Thyroid gland (tissue), 4 donors: ENCODE data around the gene RNF26. TPM values are rescaled to one million over a fixed set of nuclear protein-coding genes. Genes with fewer than 3 reads are reported as not detected.
A peak's percentile ranks its signal among the peaks of the same experiment; 100 is the strongest.

ENCODE experiments used
- DNase-seq, 2 donors: peaks; one replicate each; pipeline ENCODE4 v3.0.0-alpha.2; 2019
- H3K27ac ChIP-seq, 3 donors: fragments of 200-600 bp; sonication (generic); 1 replicate in 2 of 3; 2 replicates in 1 of 3; pipeline ENCODE4 v1.5.1; 2016 to 2019; ENCODE audit warnings: mild to moderate bottlenecking in 1 of 3, moderate library complexity in 1 of 3
- H3K27me3 ChIP-seq: fragments of 200-600 bp; sonication (generic); one replicate; pipeline ENCODE4 v1.5.1; 2019
- H3K36me3 ChIP-seq, 2 donors: fragments of 200-600 bp; sonication (generic); one replicate each; pipeline ENCODE4 v1.5.1; 2016 to 2019
- H3K4me1 ChIP-seq, 2 donors: fragments of 200-600 bp; sonication (generic); one replicate each; pipeline ENCODE4 v1.5.1; 2017 to 2019
- H3K4me3 ChIP-seq, 3 donors: fragments of 200-600 bp; sonication (generic); replicated peaks in 1 of 3; 1 replicate in 2 of 3; 2 replicates in 1 of 3; pipeline ENCODE4 v1.5.1; 2016; ENCODE audit warnings: mild to moderate bottlenecking in 1 of 3
- H3K9me3 ChIP-seq: fragments of 200-600 bp; sonication (generic); one replicate; pipeline ENCODE4 v1.5.1; 2017
- CTCF ChIP-seq, 6 experiments: fragments of 200-600 bp in 3 of 6; fragments of 450-650 bp in 3 of 6; sonication (generic) in 3 of 6; IDR thresholded peaks; one replicate each; pipeline ENCODE4 v1.5.1; 2016 to 2019; ENCODE audit warnings: antibody characterized with exemption in 6 of 6, mild to moderate bottlenecking in 2 of 6, inconsistent platforms in 1 of 6, moderate library complexity in 1 of 6
- POLR2A ChIP-seq, 2 donors: fragments of 450-650 bp; IDR thresholded peaks; one replicate each; pipeline ENCODE4 v1.6.1; 2017; ENCODE audit warnings: antibody characterized with exemption in 2 of 2, mild to moderate bottlenecking in 2 of 2, moderate library complexity in 1 of 2
- WGBS, 2 donors: methylation state at CpG; one replicate each; pipeline ENCODE4 v1.1.5; 2017; 5-methylcytosine and 5-hydroxymethylcytosine counted together
- intact Hi-C: fragments of 100-400 bp; cut with DNase I; formaldehyde crosslinking; loops from one replicate; pipeline ENCODE4 v1.15.1; 2023
- total RNA-seq, 4 donors: library from RNA; depleted of rRNA; stranded (reverse); fragments of >200 nt; gene quantifications; one replicate each; pipeline ENCODE4 v1.2.3, GENCODE V29; 2016

The RNF26 gene
- total RNA-seq, 4 donors from 2014 or later: 10.1 to 18.9 (median 14.1) TPM

GRCh38 chr11:119363081-119363850 is 28.9 kb downstream of the RNF26 start:
- H3K36me3 ChIP-seq: no peaks in the 10 kb centered on the region
- peaks cover 41 to 57% of the 10 kb centered on the region in 2 donors for H3K4me1 ChIP-seq
- peak overlapping the region in 2 of 3 donors; percentile 17 to 37 for H3K4me3 ChIP-seq
- H3K27me3 ChIP-seq: no peaks in the 10 kb centered on the region
- peak overlapping the region; percentile 49 to 88 (median 85) for H3K27ac ChIP-seq
- intact Hi-C loops: no loop called here
- no peaks in the 10 kb centered on the region for H3K9me3 ChIP-seq
- TF ChIP-seq CTCF (IDR thresholded peaks at IDR 0.05): no peak
- no peak for TF ChIP-seq POLR2A (IDR thresholded peaks at IDR 0.05)
- DNase-seq: peak; percentile 41 to 59
- WGBS, 2 donors: 35 to 62% methylated on average over 17 to 38 of the region's 44 CpGs

- H3K4me1 ChIP-seq: peaks cover 48 to 64% of the 10 kb centered on the region in 2 donors
- intact Hi-C loops: no loop called here
- H3K4me3 ChIP-seq: peak overlapping the region in 2 of 3 donors; percentile 17 to 37
- 3 to 18% methylated on average over 4 to 7 of the region's 88 CpGs for WGBS, 2 donors
- H3K9me3 ChIP-seq: no peaks in the 10 kb centered on the region
- peak overlapping the region; percentile 49 to 88 (median 85) for H3K27ac ChIP-seq
- TF ChIP-seq POLR2A (IDR thresholded peaks at IDR 0.05) (peak in 1 of 2 donors; percentile 82), CTCF (IDR thresholded peaks at IDR 0.05) (no peak)
- no peaks in the 10 kb centered on the region for H3K27me3 ChIP-seq
- H3K36me3 ChIP-seq: no peaks in the 10 kb centered on the region
- DNase-seq: peak; percentile 49 to 63
These were observed 29.7 kb downstream of the RNF26 start for GRCh38 chr11:119363851-119364590.

DNA sequence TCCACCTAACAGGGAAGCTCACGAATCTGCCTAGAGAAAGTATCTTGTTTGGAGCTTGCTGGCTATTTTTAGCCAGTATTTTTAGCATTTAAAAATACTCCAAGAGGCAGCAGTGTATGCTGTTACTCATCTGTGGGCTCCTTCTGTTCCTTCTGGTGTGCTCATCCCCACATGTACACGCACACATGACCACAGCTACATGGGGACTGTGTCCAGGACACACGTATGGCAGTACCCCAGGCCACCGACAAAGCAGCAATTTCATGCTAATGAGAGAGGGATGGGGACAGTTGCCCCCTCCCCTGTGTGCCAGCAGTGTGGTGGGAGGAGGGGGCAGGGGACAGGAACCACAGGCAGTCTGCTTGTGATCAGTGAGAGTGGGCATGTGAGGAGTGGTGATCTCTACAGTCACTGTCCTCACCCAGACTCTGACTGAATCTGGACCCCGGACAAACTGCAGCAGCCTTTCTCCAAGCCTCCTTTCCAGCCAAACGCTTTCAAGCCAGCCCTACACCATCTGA is 30.8 kb downstream of the RNF26 start:
- Histone ChIP-seq H3K9me3 (no peaks in the 10 kb centered on the region), H3K4me1 (peaks cover 59 to 76% of the 10 kb centered on the region in 2 donors), H3K27ac (peak overlapping the region in 1 of 3 donors; percentile 60), H3K36me3 (no peaks in the 10 kb centered on the region), H3K4me3 (no peak overlapping the region), H3K27me3 (no peaks in the 10 kb centered on the region)
- no peak for DNase-seq
- TF ChIP-seq POLR2A (IDR thresholded peaks at IDR 0.05) (no peak), CTCF (IDR thresholded peaks at IDR 0.05) (no peak)
- intact Hi-C loops: no loop called here
- 75 to 78% methylated on average over 6 of the region's 6 CpGs for WGBS, 2 donors

- H3K27me3 ChIP-seq: no peaks in the 10 kb centered on the region
- WGBS, 2 donors: 86 to 92% methylated on average over 11 of the region's 11 CpGs
- no peak for DNase-seq
- TF ChIP-seq CTCF (IDR thresholded peaks at IDR 0.05) (no peak), POLR2A (IDR thresholded peaks at IDR 0.05) (no peak)
- peaks cover 58 to 76% of the 10 kb centered on the region in 2 donors for H3K4me1 ChIP-seq
- intact Hi-C loops: no loop called here
- no peaks in the 10 kb centered on the region for H3K9me3 ChIP-seq
- no peak overlapping the region for H3K4me3 ChIP-seq
- H3K36me3 ChIP-seq: no peaks in the 10 kb centered on the region
- H3K27ac ChIP-seq: no peak overlapping the region
These were observed 32.6 kb downstream of the RNF26 start for GRCh38 chr11:119366690-119367620.
